HCT116 (cell line): ENCODE measurements around the gene MAPK8IP3. TPM values are rescaled to one million over a fixed set of nuclear protein-coding genes. Genes with fewer than 3 reads are reported as not detected.

ENCODE experiments used
- ATAC-seq: fragments of 200-7000 bp; cut with Tn5 transposase; 2 replicates; pipeline ENCODE4 v1.9.1; 2020; ENCODE audit warnings: mild to moderate bottlenecking, moderate library complexity
- BruUV-seq: library from RNA; stranded (reverse); fragments of 400-500 nt; replicated peaks from 2 replicates; lab custom pipeline; 2021; lab: Mats Ljungman, UMichigan
- CTCF ChIA-PET: fragments of 300-600 bp; sonication (Branson Sonifier 250); formaldehyde crosslinking; loops from one replicate; lab custom pipeline; 2021; ENCODE audit warnings: antibody characterized with exemption; lab: Charles Lee
- POLR2A ChIA-PET: fragments of 300-600, 350-600 bp; sonication (Branson Sonifier 250); formaldehyde crosslinking; loops from one replicate; lab custom pipeline; 2021; ENCODE audit warnings: antibody characterized with exemption; lab: Charles Lee
- RAD21 ChIA-PET, 2 experiments: fragments of 300-600 bp; sonication (Branson Sonifier 250); formaldehyde crosslinking; loops; one replicate each; lab custom pipeline; 2023; ENCODE audit warnings: low total read pairs in 2 of 2; ENCODE audit not compliant: uncharacterized antibody in 2 of 2, unreplicated experiment in 2 of 2, low non-redundant PET in 1 of 2; lab: Charles Lee
- DNase-seq: peaks from one replicate; pipeline ENCODE4 v3.0.0-alpha.2; 2010; ENCODE audit warnings: low read depth, low spot score
- H2AFZ ChIP-seq: fragments of 200-600 bp; shearing (Covaris generic), sonication (generic); 2 replicates; pipeline ENCODE4 v1.6.1; 2017; ENCODE audit warnings: low read depth, mixed run types, mixed read lengths, antibody characterized with exemption, low read length; ENCODE audit not compliant: poor library complexity, severe bottlenecking
- H3K27ac ChIP-seq: 2 replicates; pipeline ENCODE4 v1.5.1; 2012; ENCODE audit warnings: low read depth, low read length
- H3K27me3 ChIP-seq: fragments of 200-600 bp; sonication (generic); 2 replicates; pipeline ENCODE4 v1.6.1; 2016; ENCODE audit warnings: mixed run types, low read length, mixed read lengths; ENCODE audit not compliant: insufficient read depth
- H3K36me3 ChIP-seq, 2 experiments: fragments of 200-500 bp in 1 of 2; fragments of 200-600 bp in 1 of 2; sonication (Bioruptor generic) in 1 of 2; sonication (generic) in 1 of 2; 2 replicates each; pipeline versions ENCODE4 v1.5.1 to v1.6.1; 2014 to 2016; ENCODE audit warnings: low read length in 2 of 2, inconsistent platforms in 1 of 2, mixed read lengths in 1 of 2, mixed run types in 1 of 2; ENCODE audit not compliant: insufficient read depth in 2 of 2, control insufficient read depth in 1 of 2
- H3K4me1 ChIP-seq, 2 experiments: fragments of 200-600 bp in 1 of 2; sonication (generic) in 1 of 2; 2 replicates each; pipeline versions ENCODE4 v1.5.1 to v1.6.1; 2012 to 2017; ENCODE audit warnings: low read length in 2 of 2, inconsistent platforms in 1 of 2, mild to moderate bottlenecking in 1 of 2, mixed read lengths in 1 of 2, mixed run types in 1 of 2, moderate library complexity in 1 of 2; ENCODE audit not compliant: insufficient read depth in 2 of 2, control insufficient read depth in 1 of 2
- H3K4me2 ChIP-seq: fragments of 200-600 bp; sonication (generic); 2 replicates; pipeline ENCODE4 v1.6.1; 2017; ENCODE audit warnings: mixed run types, low read length, mixed read lengths
- H3K4me3 ChIP-seq, 2 experiments: fragments of 200-600 bp in 1 of 2; sonication (generic) in 1 of 2; replicated peaks in 1 of 2; 2 replicates each; pipeline ENCODE4 v1.5.1; 2011 to 2016; ENCODE audit warnings: low read length in 2 of 2, control low read depth in 1 of 2, low read depth in 1 of 2, mild to moderate bottlenecking in 1 of 2, mixed read lengths in 1 of 2, mixed run types in 1 of 2
- H3K79me2 ChIP-seq: fragments of 200-600 bp; sonication (generic); 2 replicates; pipeline ENCODE4 v1.6.1; 2017; ENCODE audit warnings: mild to moderate bottlenecking, mixed run types, low read length, moderate library complexity, mixed read lengths; ENCODE audit not compliant: insufficient read depth
- H3K9ac ChIP-seq: fragments of 200-600 bp; sonication (generic); 2 replicates; pipeline ENCODE4 v1.6.1; 2016; ENCODE audit warnings: low read length, mixed read lengths
- H3K9me2 ChIP-seq: fragments of 200-600 bp; sonication (generic), shearing (Covaris generic); 2 replicates; pipeline ENCODE4 v1.6.1; 2017; ENCODE audit warnings: mixed run types, mild to moderate bottlenecking, moderate library complexity; ENCODE audit not compliant: insufficient read depth
- H3K9me3 ChIP-seq, 2 experiments: fragments of 200-500 bp in 1 of 2; fragments of 200-600 bp in 1 of 2; sonication (Bioruptor generic) in 1 of 2; sonication (generic) in 1 of 2; 2 replicates each; pipeline ENCODE4 v1.6.1; 2014 to 2017; ENCODE audit warnings: low read length in 2 of 2, mixed read lengths in 2 of 2, inconsistent platforms in 1 of 2, low read depth in 1 of 2, mild to moderate bottlenecking in 1 of 2, mixed run types in 1 of 2, moderate library complexity in 1 of 2; ENCODE audit not compliant: control insufficient read depth in 1 of 2, insufficient read depth in 1 of 2
- H4K20me1 ChIP-seq: fragments of 200-600 bp; sonication (generic), shearing (Covaris generic); 2 replicates; pipeline ENCODE4 v1.6.1; 2017; ENCODE audit warnings: mixed run types, mild to moderate bottlenecking, moderate library complexity; ENCODE audit not compliant: insufficient read depth
- CEBPB ChIP-seq: IDR thresholded peaks from 2 replicates; pipeline ENCODE4 v1.6.1; 2012; ENCODE audit warnings: low read depth
- EZH2 ChIP-seq: fragments of 200-600 bp; sonication (generic); IDR thresholded peaks from 2 replicates; pipeline ENCODE4 v1.6.1; 2017; ENCODE audit warnings: antibody characterized with exemption, mixed run types
- FOSL1 ChIP-seq: IDR thresholded peaks from 2 replicates; pipeline ENCODE4 v1.6.1; 2012; ENCODE audit warnings: low read depth
- JUND ChIP-seq: IDR thresholded peaks from 2 replicates; pipeline ENCODE4 v1.6.1; 2012
- POLR2A ChIP-seq: IDR thresholded peaks from 2 replicates; pipeline ENCODE4 v1.7.0; 2011; ENCODE audit warnings: borderline replicate concordance; ENCODE audit not compliant: insufficient read depth, insufficient read length; ENCODE audit errors: extremely low read depth
- RAD21 ChIP-seq: IDR thresholded peaks from 2 replicates; pipeline ENCODE4 v1.6.1; 2012; ENCODE audit warnings: low read depth, mild to moderate bottlenecking
- SP1 ChIP-seq: IDR thresholded peaks from 2 replicates; pipeline ENCODE4 v1.6.1; 2012; ENCODE audit warnings: low read depth
- ZFX ChIP-seq: fragments of 450-650 bp; IDR thresholded peaks from 2 replicates; pipeline ENCODE4 v1.6.1; 2017
- ZNF274 ChIP-seq: fragments of 200-500 bp; sonication (Bioruptor generic); IDR thresholded peaks from 2 replicates; pipeline ENCODE4 v1.6.1; 2014; ENCODE audit warnings: mild to moderate bottlenecking, low read depth, low read length, inconsistent platforms
- intact Hi-C: fragments of 100-400 bp; cut with micrococcal nuclease; formaldehyde crosslinking; loops from 2 replicates; pipeline ENCODE4 v1.10.0; 2022
- total RNA-seq: library from RNA; stranded (reverse); gene quantifications from one replicate; pipeline ENCODE4 v1.2.1, GENCODE V29; 2021; ENCODE audit not compliant: unreplicated experiment
- TF ChIP-seq, protein P1 (sequence below): IDR thresholded peaks from 2 replicates; pipeline ENCODE4 v1.6.1; 2012
- TF ChIP-seq, protein P2 (sequence below): IDR thresholded peaks from 2 replicates; pipeline ENCODE4 v1.6.1; 2012

MAPK8IP3 gene
- total RNA-seq, 1 experiment from 2014 or later = 75.3 TPM

GRCh38 chr16:1662543-1662942 is 43.5 kb upstream of the MAPK8IP3 start (continued):
- no peak for TF ChIP-seq RAD21
- TF ChIP-seq, protein P1, sequence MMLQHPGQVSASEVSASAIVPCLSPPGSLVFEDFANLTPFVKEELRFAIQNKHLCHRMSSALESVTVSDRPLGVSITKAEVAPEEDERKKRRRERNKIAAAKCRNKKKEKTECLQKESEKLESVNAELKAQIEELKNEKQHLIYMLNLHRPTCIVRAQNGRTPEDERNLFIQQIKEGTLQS = no peak
- TF ChIP-seq CEBPB = no peak
- no peak for TF ChIP-seq ZFX
- TF ChIP-seq FOSL1 = no peak
- TF ChIP-seq, protein P2, sequence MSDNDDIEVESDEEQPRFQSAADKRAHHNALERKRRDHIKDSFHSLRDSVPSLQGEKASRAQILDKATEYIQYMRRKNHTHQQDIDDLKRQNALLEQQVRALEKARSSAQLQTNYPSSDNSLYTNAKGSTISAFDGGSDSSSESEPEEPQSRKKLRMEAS = no peak
- TF ChIP-seq POLR2A = no peak
- no peak for TF ChIP-seq SP1

DNA sequence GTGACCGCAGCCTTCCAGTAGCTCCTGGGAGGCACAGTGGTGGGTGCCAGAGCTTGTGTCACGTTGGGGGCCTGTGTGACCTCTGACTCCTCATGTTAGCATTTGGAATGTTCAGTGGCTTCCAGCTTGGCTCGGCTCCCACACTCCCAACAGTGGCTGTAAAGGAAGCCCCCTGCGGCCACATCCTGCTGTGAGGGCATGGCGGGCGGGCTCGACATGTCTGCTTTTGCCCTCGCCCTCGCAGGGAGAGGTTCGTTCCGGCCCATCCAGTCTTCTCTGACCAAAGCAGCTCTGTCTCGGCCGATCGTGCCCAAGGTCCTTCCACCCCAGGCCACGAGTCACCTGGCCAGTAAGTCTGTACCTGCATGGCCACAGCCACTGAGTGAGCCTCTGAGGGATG is 40.2 kb upstream of the MAPK8IP3 start:
- Histone ChIP-seq H3K4me1 (no peaks in the 10 kb centered on the region), H3K4me2 (no peak overlapping the region), H4K20me1 (no peaks in the 10 kb centered on the region), H3K27ac (no peak overlapping the region), H3K9me2 (no peaks in the 10 kb centered on the region), H3K9me3 (no peaks in the 10 kb centered on the region), H3K9ac (no peak overlapping the region), H3K36me3 (peaks cover 34 to 46% of the 10 kb centered on the region in 2 experiments), H3K27me3 (no peaks in the 10 kb centered on the region), H3K79me2 (no peaks in the 10 kb centered on the region), H3K4me3 (no peak overlapping the region), H2AFZ (no peak overlapping the region)
- RAD21 ChIA-PET = no interaction called here
- CTCF ChIA-PET = no interaction called here
- intact Hi-C loops = no loop called here
- no peak for TF ChIP-seq ZNF274
- DNase-seq = no peak
- POLR2A ChIA-PET = interaction anchor here (1.0 kb wide), 1 partner anchor 12 kb away, joined by 3 read pairs; the partner anchor contains the start of gene JPT2
- BruUV-seq = no TSS peak
- ATAC-seq = no peak

DNA sequence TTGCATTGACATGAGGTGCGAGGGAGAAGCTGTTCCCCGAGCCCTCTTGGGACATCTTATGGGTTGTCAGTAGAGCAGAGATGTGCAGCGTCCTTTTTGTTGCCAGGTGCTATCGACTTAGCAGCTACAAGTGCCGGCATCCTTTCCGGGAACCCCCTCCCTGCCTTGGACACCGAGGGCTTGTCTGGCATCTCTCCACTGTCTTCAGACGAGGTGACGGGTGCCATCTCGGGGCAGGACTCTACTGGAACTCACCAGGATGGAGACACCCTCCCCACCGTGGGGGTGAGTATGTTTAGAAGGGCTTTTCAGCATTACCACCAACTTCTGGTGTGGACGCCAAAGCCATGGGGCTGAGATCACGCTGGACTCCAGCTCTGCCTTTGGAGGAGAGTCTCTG is 39.7 kb upstream of the MAPK8IP3 start:
- RAD21 ChIA-PET = no interaction called here
- CTCF ChIA-PET = no interaction called here
- H3K27ac ChIP-seq = no peak overlapping the region
- no peak for ATAC-seq
- H3K27me3 ChIP-seq = no peaks in the 10 kb centered on the region
- no peak for DNase-seq
- H3K36me3 ChIP-seq = peaks cover 35 to 51% of the 10 kb centered on the region in 2 experiments
- H3K79me2 ChIP-seq = no peaks in the 10 kb centered on the region
- no peak overlapping the region for H3K4me3 ChIP-seq
- H3K9me2 ChIP-seq = no peaks in the 10 kb centered on the region
- no peak overlapping the region for H2AFZ ChIP-seq
- H3K4me1 ChIP-seq = no peaks in the 10 kb centered on the region
- intact Hi-C loops = no loop called here
- POLR2A ChIA-PET = interaction anchor here (1.0 kb wide), 1 partner anchor 12 kb away, joined by 3 read pairs; the partner anchor contains the start of gene JPT2
- H3K4me2 ChIP-seq = no peak overlapping the region
- TF ChIP-seq JUND (no peak), ZFX (no peak), EZH2 (no peak)
- no peak overlapping the region for H3K9ac ChIP-seq
- H4K20me1 ChIP-seq = no peaks in the 10 kb centered on the region
- H3K9me3 ChIP-seq = no peaks in the 10 kb centered on the region
- BruUV-seq = no TSS peak
